HG03457 (cell line): ENCODE measurements around the gene CTIF.

ENCODE experiments used
- ATAC-seq: cut with Tn5 transposase; IDR thresholded peaks from one replicate; pipeline ENCODE4 v1.9.1; 2021; ENCODE audit warnings: moderate number of reproducible peaks; ENCODE audit not compliant: unreplicated experiment

CTIF gene

GRCh38 chr18:48573632-48574283, 34.9 kb downstream of the CTIF start:
- no peak for ATAC-seq

- no peak for ATAC-seq
Observed at GRCh38 chr18:48574667-48575300, 36.0 kb downstream of the CTIF start.

- no peak for ATAC-seq
Observed at GRCh38 chr18:48575301-48575657, 36.4 kb downstream of the CTIF start.

- no peak for ATAC-seq
Observed at GRCh38 chr18:48575658-48576456, 37.0 kb downstream of the CTIF start.

- no peak for ATAC-seq
Observed at GRCh38 chr18:48576457-48576771, 37.6 kb downstream of the CTIF start.

- ATAC-seq, result no peak
Observed at GRCh38 chr18:48577478-48578190, 38.8 kb downstream of the CTIF start.

- no peak for ATAC-seq
Observed at GRCh38 chr18:48578289-48578688, 39.5 kb downstream of the CTIF start.

GRCh38 chr18:48580066-48580465, 41.2 kb downstream of the CTIF start:
- ATAC-seq, result no peak

- no peak for ATAC-seq
Observed at GRCh38 chr18:48580782-48581181, 42.0 kb downstream of the CTIF start.

- no peak for ATAC-seq
Observed at GRCh38 chr18:48581206-48581605, 42.4 kb downstream of the CTIF start.

- ATAC-seq, result no peak
Observed at GRCh38 chr18:48581941-48582340, 43.1 kb downstream of the CTIF start.

GRCh38 chr18:48582946-48583345, 44.1 kb downstream of the CTIF start:
- no peak for ATAC-seq

GRCh38 chr18:48583573-48583972, 44.7 kb downstream of the CTIF start:
- no peak for ATAC-seq

- no peak for ATAC-seq
Observed at GRCh38 chr18:48589797-48590519, 51.1 kb downstream of the CTIF start.

GRCh38 chr18:48590678-48591077, 51.8 kb downstream of the CTIF start:
- ATAC-seq, result no peak

GRCh38 chr18:48592540-48593171, 53.8 kb downstream of the CTIF start:
- no peak for ATAC-seq

GRCh38 chr18:48594471-48595094, 55.8 kb downstream of the CTIF start:
- no peak for ATAC-seq

GRCh38 chr18:48595703-48596218, 56.9 kb downstream of the CTIF start:
- no peak for ATAC-seq

- no peak for ATAC-seq
Observed at GRCh38 chr18:48597110-48597509, 58.3 kb downstream of the CTIF start.

- ATAC-seq, result no peak
Observed at GRCh38 chr18:48597671-48598070, 58.8 kb downstream of the CTIF start.
